Liver (tissue), 9 donors: ENCODE results near the gene ADAP1. TPM values are rescaled to one million over a fixed set of nuclear protein-coding genes. Genes with fewer than 3 reads are reported as not detected.

Experiments used
- DNase-seq: peaks from one replicate; pipeline ENCODE4 v3.0.0-alpha.2; 2017; ENCODE audit warnings: low spot score
- H3K27ac ChIP-seq, 2 donors: one replicate each; pipeline ENCODE4 v1.7.0; 2013; ENCODE audit warnings: inconsistent platforms in 2 of 2, low read length in 2 of 2, control low read depth in 1 of 2, low read depth in 1 of 2, mild to moderate bottlenecking in 1 of 2
- H3K27me3 ChIP-seq, 4 donors: one replicate each; pipeline versions ENCODE4 v1.6.1 to v1.7.0; 2013; ENCODE audit warnings: low read length in 3 of 4, inconsistent platforms in 1 of 4, mild to moderate bottlenecking in 1 of 4, moderate library complexity in 1 of 4; ENCODE audit not compliant: control insufficient read depth in 4 of 4, insufficient read depth in 4 of 4
- H3K36me3 ChIP-seq, 4 donors: one replicate each; pipeline versions ENCODE4 v1.6.1 to v1.7.0; 2013; ENCODE audit warnings: low read length in 3 of 4, mild to moderate bottlenecking in 3 of 4, low read depth in 1 of 4, moderate library complexity in 1 of 4; ENCODE audit not compliant: control insufficient read depth in 4 of 4, insufficient read depth in 3 of 4
- H3K4me1 ChIP-seq, 4 donors: one replicate each; pipeline versions ENCODE4 v1.6.1 to v1.7.0; 2013; ENCODE audit warnings: low read length in 3 of 4, mild to moderate bottlenecking in 3 of 4, moderate library complexity in 1 of 4; ENCODE audit not compliant: control insufficient read depth in 4 of 4, insufficient read depth in 4 of 4
- H3K4me3 ChIP-seq, 3 donors: one replicate each; pipeline versions ENCODE4 v1.6.1 to v1.7.0; 2013; ENCODE audit warnings: low read length in 3 of 3, control low read depth in 1 of 3, low read depth in 1 of 3, mild to moderate bottlenecking in 1 of 3
- H3K9ac ChIP-seq, 2 donors: one replicate each; pipeline ENCODE4 v1.7.0; 2013; ENCODE audit warnings: low read length in 2 of 2, mild to moderate bottlenecking in 2 of 2, moderate library complexity in 2 of 2, control low read depth in 1 of 2, low read depth in 1 of 2
- H3K9me3 ChIP-seq, 4 donors: one replicate each; pipeline versions ENCODE4 v1.6.1 to v1.7.0; 2013; ENCODE audit warnings: low read length in 3 of 4; ENCODE audit not compliant: control insufficient read depth in 4 of 4
- EGR1 ChIP-seq, 2 donors: IDR thresholded peaks; 2 replicates each; pipeline ENCODE4 v1.6.1; 2016 to 2018; ENCODE audit warnings: antibody characterized with exemption in 2 of 2, low read depth in 2 of 2
- FOXA1 ChIP-seq: IDR thresholded peaks from 2 replicates; pipeline ENCODE4 v1.6.1; 2016; ENCODE audit warnings: antibody characterized with exemption
- FOXA2 ChIP-seq: IDR thresholded peaks from 2 replicates; pipeline ENCODE4 v1.6.1; 2016; ENCODE audit warnings: antibody characterized with exemption
- GABPA ChIP-seq, 2 donors: IDR thresholded peaks in 1 of 2; conservative IDR thresholded peaks in 1 of 2; 2 replicates each; pipeline ENCODE4 v1.6.1; 2016; ENCODE audit warnings: antibody characterized with exemption in 2 of 2, mild to moderate bottlenecking in 1 of 2, moderate library complexity in 1 of 2
- HNF4A ChIP-seq, 2 donors: conservative IDR thresholded peaks; 2 replicates each; pipeline ENCODE4 v1.6.1; 2016; ENCODE audit warnings: antibody characterized with exemption in 2 of 2, mild to moderate bottlenecking in 2 of 2
- HNF4G ChIP-seq: IDR thresholded peaks from 2 replicates; pipeline ENCODE4 v1.6.1; 2016; ENCODE audit warnings: antibody characterized with exemption
- JUND ChIP-seq, 2 donors: IDR thresholded peaks; 2 replicates each; pipeline ENCODE4 v1.6.1; 2016; ENCODE audit warnings: antibody characterized with exemption in 2 of 2
- NR2F2 ChIP-seq: IDR thresholded peaks from 2 replicates; pipeline ENCODE4 v1.6.1; 2016; ENCODE audit warnings: antibody characterized with exemption
- RAD21 ChIP-seq, 2 donors: IDR thresholded peaks; 2 replicates each; pipeline ENCODE4 v1.6.1; 2016; ENCODE audit warnings: antibody characterized with exemption in 2 of 2, mild to moderate bottlenecking in 2 of 2
- RXRA ChIP-seq, 2 donors: IDR thresholded peaks; 2 replicates each; pipeline ENCODE4 v1.6.1; 2017 to 2018; ENCODE audit warnings: antibody characterized with exemption in 2 of 2, mild to moderate bottlenecking in 1 of 2
- SP1 ChIP-seq: IDR thresholded peaks from 2 replicates; pipeline ENCODE4 v1.6.1; 2018; ENCODE audit warnings: antibody characterized with exemption, mild to moderate bottlenecking
- TAF1 ChIP-seq: conservative IDR thresholded peaks from 2 replicates; pipeline ENCODE4 v1.6.1; 2016; ENCODE audit warnings: antibody characterized with exemption, mild to moderate bottlenecking
- YY1 ChIP-seq: IDR thresholded peaks from 2 replicates; pipeline ENCODE4 v1.6.1; 2016; ENCODE audit warnings: antibody characterized with exemption, mild to moderate bottlenecking
- WGBS: extraction: QIAGEN DNeasy Blood & Tissue Kit; methylation state at CpG from one replicate; pipeline ENCODE4 v1.1.7; 2013; 5-methylcytosine and 5-hydroxymethylcytosine counted together
- polyA plus RNA-seq, 2 donors: library from polyadenylated mRNA; stranded (reverse) in 1 of 2; unstranded in 1 of 2; fragments of 200-250 nt in 1 of 2; fragments of >200 nt in 1 of 2; fragmentation: Nextera tagmentation in 1 of 2; extraction: Ambion mirVana in 1 of 2; gene quantifications; one replicate each; pipeline versions ENCODE4 v1.2.1 to v1.2.3, GENCODE V29; 2013 to 2015
- total RNA-seq, 2 donors: library from RNA; depleted of rRNA; stranded (reverse); fragments of >200 nt; gene quantifications; one replicate each; pipeline ENCODE4 v1.2.3, GENCODE V29; 2014
- TF ChIP-seq, protein P1 (sequence below): IDR thresholded peaks from 2 replicates; pipeline ENCODE4 v1.6.1; 2016; ENCODE audit warnings: antibody characterized with exemption, mild to moderate bottlenecking
- TF ChIP-seq, protein P2 (sequence below): IDR thresholded peaks from 2 replicates; pipeline ENCODE4 v1.6.1; 2016; ENCODE audit warnings: antibody characterized with exemption
- TF ChIP-seq, protein P3 (sequence below): IDR thresholded peaks from 2 replicates; pipeline ENCODE4 v1.6.1; 2016; ENCODE audit warnings: antibody characterized with exemption
- TF ChIP-seq, protein P4 (sequence below): IDR thresholded peaks from 2 replicates; pipeline ENCODE4 v1.6.1; 2016; ENCODE audit warnings: antibody characterized with exemption
- TF ChIP-seq, protein P5 (sequence below): fragments of 150-350 bp; IDR thresholded peaks from 2 replicates; pipeline ENCODE4 v1.5.1; 2017; ENCODE audit warnings: improper control_type of control experiment, low read depth, low read length; ENCODE audit not compliant: missing input control
- donor health status: healthy.
- donor health status: healthy.
- donor health status: healthy.
- donor health status: healthy.
- donor health status: healthy.

The ADAP1 gene
- total and polyA plus RNA-seq, 4 donors = 0.46 to 3.7 (median 2.7) TPM

DNA sequence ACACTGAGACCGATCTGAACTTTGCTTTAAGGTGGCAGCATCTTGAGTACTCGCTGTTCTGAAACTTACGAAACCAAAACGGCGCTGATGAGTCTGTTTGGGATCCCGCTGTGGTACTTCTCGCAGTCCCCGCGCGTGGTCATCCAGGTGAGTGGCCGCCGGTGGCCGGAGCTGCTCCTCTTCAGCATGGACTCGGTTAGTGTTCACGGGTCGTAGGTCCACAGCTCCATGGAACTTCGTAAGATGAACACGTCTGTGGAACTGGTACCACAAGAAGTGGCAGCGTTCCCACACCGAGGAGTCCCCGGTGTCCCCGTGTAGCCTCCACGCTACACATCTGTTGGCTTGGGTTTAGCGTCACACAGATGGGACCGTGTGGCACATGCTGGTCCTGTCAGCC is 88.6 kb downstream of the ADAP1 start:
- Histone ChIP-seq H3K27ac (peak overlapping the region; percentile 97 to 100), H3K9ac (peak overlapping the region in 1 of 2 donors; percentile 25), H3K36me3 (peaks cover 3 to 34% (median 23%) of the 10 kb centered on the region in 4 donors), H3K9me3 (no peaks in the 10 kb centered on the region), H3K4me1 (peaks cover 3 to 24% (median 14%) of the 10 kb centered on the region in 4 donors), H3K27me3 (no peaks in the 10 kb centered on the region), H3K4me3 (no peak overlapping the region)
- TF ChIP-seq SP1 (no peak), TAF1 (no peak), HNF4A (conservative IDR thresholded peaks at IDR 0.05) (no peak), FOXA2 (no peak), EGR1 (IDR thresholded peaks at IDR 0.05; ENCODE audit: low read depth in 2 of 2) (no peak), RXRA (IDR thresholded peaks at IDR 0.05) (no peak), HNF4G (no peak), YY1 (no peak), JUND (IDR thresholded peaks at IDR 0.05) (no peak), RAD21 (IDR thresholded peaks at IDR 0.05) (no peak), FOXA1 (no peak), GABPA (IDR thresholded peaks at IDR 0.05 in 1 of 2, conservative IDR thresholded peaks at IDR 0.05 in 1 of 2) (no peak), NR2F2 (no peak)
- TF ChIP-seq, protein P1, sequence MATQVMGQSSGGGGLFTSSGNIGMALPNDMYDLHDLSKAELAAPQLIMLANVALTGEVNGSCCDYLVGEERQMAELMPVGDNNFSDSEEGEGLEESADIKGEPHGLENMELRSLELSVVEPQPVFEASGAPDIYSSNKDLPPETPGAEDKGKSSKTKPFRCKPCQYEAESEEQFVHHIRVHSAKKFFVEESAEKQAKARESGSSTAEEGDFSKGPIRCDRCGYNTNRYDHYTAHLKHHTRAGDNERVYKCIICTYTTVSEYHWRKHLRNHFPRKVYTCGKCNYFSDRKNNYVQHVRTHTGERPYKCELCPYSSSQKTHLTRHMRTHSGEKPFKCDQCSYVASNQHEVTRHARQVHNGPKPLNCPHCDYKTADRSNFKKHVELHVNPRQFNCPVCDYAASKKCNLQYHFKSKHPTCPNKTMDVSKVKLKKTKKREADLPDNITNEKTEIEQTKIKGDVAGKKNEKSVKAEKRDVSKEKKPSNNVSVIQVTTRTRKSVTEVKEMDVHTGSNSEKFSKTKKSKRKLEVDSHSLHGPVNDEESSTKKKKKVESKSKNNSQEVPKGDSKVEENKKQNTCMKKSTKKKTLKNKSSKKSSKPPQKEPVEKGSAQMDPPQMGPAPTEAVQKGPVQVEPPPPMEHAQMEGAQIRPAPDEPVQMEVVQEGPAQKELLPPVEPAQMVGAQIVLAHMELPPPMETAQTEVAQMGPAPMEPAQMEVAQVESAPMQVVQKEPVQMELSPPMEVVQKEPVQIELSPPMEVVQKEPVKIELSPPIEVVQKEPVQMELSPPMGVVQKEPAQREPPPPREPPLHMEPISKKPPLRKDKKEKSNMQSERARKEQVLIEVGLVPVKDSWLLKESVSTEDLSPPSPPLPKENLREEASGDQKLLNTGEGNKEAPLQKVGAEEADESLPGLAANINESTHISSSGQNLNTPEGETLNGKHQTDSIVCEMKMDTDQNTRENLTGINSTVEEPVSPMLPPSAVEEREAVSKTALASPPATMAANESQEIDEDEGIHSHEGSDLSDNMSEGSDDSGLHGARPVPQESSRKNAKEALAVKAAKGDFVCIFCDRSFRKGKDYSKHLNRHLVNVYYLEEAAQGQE = no peak
- TF ChIP-seq, protein P2, sequence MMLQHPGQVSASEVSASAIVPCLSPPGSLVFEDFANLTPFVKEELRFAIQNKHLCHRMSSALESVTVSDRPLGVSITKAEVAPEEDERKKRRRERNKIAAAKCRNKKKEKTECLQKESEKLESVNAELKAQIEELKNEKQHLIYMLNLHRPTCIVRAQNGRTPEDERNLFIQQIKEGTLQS = no peak
- TF ChIP-seq, protein P3, sequence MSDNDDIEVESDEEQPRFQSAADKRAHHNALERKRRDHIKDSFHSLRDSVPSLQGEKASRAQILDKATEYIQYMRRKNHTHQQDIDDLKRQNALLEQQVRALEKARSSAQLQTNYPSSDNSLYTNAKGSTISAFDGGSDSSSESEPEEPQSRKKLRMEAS = no peak
- TF ChIP-seq, protein P4, sequence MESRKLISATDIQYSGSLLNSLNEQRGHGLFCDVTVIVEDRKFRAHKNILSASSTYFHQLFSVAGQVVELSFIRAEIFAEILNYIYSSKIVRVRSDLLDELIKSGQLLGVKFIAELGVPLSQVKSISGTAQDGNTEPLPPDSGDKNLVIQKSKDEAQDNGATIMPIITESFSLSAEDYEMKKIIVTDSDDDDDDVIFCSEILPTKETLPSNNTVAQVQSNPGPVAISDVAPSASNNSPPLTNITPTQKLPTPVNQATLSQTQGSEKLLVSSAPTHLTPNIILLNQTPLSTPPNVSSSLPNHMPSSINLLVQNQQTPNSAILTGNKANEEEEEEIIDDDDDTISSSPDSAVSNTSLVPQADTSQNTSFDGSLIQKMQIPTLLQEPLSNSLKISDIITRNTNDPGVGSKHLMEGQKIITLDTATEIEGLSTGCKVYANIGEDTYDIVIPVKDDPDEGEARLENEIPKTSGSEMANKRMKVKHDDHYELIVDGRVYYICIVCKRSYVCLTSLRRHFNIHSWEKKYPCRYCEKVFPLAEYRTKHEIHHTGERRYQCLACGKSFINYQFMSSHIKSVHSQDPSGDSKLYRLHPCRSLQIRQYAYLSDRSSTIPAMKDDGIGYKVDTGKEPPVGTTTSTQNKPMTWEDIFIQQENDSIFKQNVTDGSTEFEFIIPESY = no peak
- TF ChIP-seq, protein P5, sequence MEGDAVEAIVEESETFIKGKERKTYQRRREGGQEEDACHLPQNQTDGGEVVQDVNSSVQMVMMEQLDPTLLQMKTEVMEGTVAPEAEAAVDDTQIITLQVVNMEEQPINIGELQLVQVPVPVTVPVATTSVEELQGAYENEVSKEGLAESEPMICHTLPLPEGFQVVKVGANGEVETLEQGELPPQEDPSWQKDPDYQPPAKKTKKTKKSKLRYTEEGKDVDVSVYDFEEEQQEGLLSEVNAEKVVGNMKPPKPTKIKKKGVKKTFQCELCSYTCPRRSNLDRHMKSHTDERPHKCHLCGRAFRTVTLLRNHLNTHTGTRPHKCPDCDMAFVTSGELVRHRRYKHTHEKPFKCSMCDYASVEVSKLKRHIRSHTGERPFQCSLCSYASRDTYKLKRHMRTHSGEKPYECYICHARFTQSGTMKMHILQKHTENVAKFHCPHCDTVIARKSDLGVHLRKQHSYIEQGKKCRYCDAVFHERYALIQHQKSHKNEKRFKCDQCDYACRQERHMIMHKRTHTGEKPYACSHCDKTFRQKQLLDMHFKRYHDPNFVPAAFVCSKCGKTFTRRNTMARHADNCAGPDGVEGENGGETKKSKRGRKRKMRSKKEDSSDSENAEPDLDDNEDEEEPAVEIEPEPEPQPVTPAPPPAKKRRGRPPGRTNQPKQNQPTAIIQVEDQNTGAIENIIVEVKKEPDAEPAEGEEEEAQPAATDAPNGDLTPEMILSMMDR = no peak
- no peak for DNase-seq
- 97% methylated on average over 25 of the region's 25 CpGs for WGBS
